COR-L47 (cell line): ENCODE measurements around the gene STAT4.

Experiments
- DNase-seq: peaks from one replicate; lab custom pipeline; 2025; lab: John Stamatoyannopoulos, UW

Gene STAT4

GRCh38 chr2:191081411-191082155 is 69.2 kb downstream of the STAT4 start:
- no peak for DNase-seq

- DNase-seq, result no peak
Measured at GRCh38 chr2:191078165-191078867, 72.5 kb downstream of the STAT4 start.

- no peak for DNase-seq
Measured at GRCh38 chr2:191070276-191070675, 80.5 kb downstream of the STAT4 start.

GRCh38 chr2:191069606-191070005 is 81.2 kb downstream of the STAT4 start:
- no peak for DNase-seq

GRCh38 chr2:191066919-191067233 is 83.9 kb downstream of the STAT4 start:
- DNase-seq, result no peak

- DNase-seq, result no peak
Measured at GRCh38 chr2:191066197-191066918, 84.4 kb downstream of the STAT4 start.

- no peak for DNase-seq
Measured at GRCh38 chr2:191065785-191066184, 85.0 kb downstream of the STAT4 start.

GRCh38 chr2:191064590-191064989 is 86.2 kb downstream of the STAT4 start:
- DNase-seq, result no peak

GRCh38 chr2:191063584-191063983 is 87.2 kb downstream of the STAT4 start:
- DNase-seq, result no peak

- DNase-seq, result no peak
Measured at GRCh38 chr2:191061381-191061980, 89.3 kb downstream of the STAT4 start.

- DNase-seq, result no peak
Measured at GRCh38 chr2:191059308-191059707, 91.5 kb downstream of the STAT4 start.

GRCh38 chr2:191056228-191056627 is 94.6 kb downstream of the STAT4 start:
- DNase-seq, result no peak

- DNase-seq, result no peak
Measured at GRCh38 chr2:191053256-191053655, 97.5 kb downstream of the STAT4 start.

- peak; percentile 45 for DNase-seq
Measured at GRCh38 chr2:191051825-191052778, 98.7 kb downstream of the STAT4 start.

GRCh38 chr2:191051177-191051576 is 99.6 kb downstream of the STAT4 start:
- no peak for DNase-seq

GRCh38 chr2:191050640-191050987 is 100.2 kb downstream of the STAT4 start:
- no peak for DNase-seq

GRCh38 chr2:191049728-191050639 is 100.8 kb downstream of the STAT4 start:
- peak; percentile 23 for DNase-seq

- DNase-seq, result no peak
Measured at GRCh38 chr2:191048073-191048472, 102.7 kb downstream of the STAT4 start.

- DNase-seq, result no peak
Measured at GRCh38 chr2:191045141-191045540, 105.7 kb downstream of the STAT4 start.

GRCh38 chr2:191043438-191043837 is 107.4 kb downstream of the STAT4 start:
- no peak for DNase-seq
